ENCODE data around the gene IFI44.

The IFI44 gene

DNA sequence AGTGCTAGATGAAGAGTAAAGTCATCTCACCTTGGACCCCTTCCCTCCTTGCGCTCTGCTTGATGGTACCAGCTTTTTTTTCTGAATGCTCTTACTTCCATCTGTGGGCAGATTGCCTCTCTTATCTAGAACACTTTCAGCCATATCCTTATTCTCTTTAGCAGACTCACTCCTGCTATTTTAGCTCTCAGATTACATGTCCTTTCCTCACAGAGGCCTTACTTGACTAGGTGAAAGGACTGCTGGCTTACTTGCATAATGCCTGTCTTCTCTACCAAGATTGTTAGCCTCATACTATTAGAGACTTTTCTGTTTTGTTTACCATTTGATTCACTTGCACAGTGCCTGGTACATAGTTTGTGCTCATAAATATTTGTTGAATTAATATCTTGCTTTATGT lies 9.3 kb downstream of the IFI44 start:
- no peak for DNase-seq

DNA sequence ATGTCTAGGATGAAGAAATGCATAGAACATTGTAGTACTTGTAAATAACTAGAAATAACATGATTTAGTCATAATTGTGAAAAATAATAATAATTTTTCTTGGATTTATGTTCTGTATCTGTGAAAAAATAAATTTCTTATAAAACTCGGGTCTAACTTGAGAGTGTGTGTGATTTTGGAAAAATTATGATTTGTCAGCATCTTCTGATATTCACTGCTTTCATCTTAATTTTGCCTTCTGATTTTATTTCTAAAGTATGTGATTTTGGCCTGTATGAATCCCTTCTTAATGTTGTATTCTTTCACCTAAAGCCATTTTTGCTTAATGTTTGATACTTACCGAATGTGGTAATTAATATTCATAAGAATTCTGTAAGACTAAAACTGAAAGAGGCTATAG lies 14.3 kb downstream of the IFI44 start:
- DNase-seq: no peak

DNA sequence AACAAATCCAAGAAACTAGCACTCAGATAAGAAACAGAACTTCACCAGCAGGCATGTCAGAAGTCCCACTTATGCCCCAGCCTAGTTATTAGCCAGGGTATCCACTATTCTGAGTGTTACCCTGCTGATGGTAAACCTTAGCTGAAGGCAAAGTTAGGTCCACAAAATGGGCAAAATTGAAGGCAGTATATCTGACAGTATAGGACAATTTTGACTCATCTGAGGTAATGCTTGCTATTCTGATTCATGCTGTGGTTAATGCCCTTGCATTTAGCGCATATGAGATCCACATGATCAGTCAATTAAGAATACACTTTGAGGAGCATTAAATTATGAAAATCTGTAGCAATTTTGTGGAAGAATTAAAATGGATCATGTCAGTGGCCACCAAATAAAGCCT lies 15.1 kb downstream of the IFI44 start:
- DNase-seq: no peak

DNA sequence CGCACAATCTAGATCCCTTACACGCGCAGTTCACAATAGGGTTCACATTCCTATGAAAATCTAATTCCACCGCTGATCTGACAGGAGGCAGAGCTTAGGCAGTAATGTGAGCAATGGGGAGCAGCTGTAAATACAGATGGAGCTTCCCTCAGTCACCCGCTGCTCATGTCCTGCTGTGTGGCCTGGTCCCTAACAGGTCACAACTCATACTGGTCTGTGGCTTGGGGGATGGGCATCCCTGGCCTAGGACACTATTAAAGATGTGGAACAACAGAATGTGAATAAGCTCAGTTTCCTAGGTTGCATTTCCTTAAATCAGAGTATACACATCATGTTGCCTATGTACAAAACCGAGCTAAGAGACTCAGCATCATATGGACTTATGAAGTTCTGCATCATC lies 16.2 kb downstream of the IFI44 start:
- DNase-seq: no peak

DNA sequence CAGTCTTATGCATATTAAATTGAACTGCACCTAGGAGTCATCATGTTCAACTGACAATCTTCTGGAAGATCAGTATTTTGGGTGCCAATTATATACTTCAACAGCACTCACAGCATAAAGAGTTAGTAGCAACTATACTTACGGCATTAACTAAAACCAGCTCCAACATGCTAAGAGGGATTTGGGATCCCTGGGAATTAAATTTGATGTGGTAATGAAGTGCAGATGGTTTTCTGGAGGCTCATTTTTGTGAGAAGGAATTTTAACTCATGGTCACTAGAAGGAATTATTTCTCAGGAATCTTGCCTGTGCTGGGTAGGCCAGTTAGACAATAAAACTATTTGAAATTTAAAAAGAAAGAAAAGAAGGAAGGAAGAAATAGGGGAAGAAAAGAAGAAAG lies 18.3 kb downstream of the IFI44 start:
- no peak for DNase-seq

DNA sequence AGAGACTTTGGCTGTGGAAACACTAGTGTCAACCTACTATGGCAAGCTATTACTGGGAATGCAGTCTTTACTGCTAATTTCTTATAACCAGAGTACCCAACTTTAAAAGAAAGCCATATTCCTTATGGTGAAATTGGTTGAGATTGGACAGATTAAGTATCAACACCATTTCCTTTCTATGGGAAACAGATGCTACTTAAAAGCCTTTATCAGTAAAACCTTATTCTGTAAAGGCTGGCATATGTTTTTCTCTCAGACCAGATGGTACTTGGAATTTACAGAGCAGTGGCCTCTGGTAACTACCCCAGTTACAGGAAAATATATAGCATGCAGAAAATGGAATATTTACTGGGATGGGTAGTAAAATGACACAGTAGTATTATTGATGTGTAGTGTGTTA lies 18.8 kb downstream of the IFI44 start:
- no peak for DNase-seq

DNA sequence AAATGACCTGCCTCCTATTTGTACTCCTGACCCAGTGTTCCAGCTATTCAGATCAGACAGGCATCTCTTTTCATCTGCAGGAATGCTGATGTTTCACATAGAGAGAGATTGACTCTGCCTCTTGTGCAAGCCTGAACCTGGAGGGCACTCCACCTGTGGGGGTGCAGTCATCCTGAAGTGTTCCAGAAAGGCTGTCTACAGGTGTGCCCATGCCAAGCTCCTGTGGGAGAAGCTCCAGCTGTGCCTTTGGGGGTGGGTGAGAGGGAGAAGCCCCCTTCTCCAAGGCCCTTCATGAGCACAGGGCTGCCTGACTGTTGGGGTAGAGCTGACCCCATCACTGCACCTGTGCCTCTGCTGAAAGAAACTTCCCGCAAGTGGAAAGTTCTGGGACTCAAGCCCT lies 22.8 kb downstream of the IFI44 start:
- DNase-seq: no peak

DNA sequence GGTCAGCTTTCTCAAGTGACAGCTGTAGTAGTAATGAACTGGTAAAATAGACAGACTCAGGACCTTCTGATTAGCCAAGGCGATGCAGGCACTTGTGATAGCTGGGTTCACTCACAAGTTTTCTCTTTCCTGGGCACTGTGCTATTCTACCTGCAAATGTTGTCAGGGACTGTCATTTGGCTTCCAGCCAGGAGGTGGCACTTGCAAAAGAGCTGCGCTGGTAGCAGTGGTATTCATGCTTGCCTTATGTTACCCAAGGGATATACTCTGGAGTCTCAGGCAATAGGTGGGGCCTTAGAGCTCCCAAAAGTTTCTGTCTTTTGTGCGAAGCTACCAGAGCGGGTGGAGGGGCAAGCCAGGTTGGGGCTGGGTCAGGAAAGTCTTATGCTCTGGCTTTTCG lies 23.5 kb downstream of the IFI44 start:
- no peak for DNase-seq

DNA sequence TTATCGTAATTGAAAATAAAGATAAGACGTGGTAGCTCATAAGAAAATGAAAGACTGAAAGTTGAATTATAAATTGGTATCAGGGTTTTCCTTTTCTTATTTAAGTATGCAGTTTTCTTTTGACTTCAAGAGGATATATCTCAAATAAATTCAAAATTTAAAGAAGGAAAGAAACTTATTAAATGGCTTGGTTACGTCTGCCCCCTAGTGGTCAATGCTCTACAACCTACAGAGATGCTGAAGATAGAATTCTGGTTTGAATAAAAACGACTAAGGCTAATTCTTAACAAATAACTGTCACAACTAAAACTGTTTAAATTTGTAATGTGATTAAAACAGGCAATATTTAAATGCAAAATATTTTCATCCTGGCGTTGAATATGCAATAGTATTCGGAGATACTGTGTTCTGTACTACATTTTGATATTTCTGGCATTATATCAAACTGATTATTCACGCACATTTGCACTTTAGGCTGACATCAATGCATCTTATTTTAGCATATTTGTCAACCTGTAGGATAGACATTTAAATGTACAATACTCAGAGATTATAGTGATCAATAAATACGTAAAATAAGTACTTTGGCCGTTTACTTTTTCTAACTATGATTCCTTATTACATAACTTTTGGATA lies 26.8 kb downstream of the IFI44 start:
- peak in 1 of 2 experiments; percentile 61 for DNase-seq

DNA sequence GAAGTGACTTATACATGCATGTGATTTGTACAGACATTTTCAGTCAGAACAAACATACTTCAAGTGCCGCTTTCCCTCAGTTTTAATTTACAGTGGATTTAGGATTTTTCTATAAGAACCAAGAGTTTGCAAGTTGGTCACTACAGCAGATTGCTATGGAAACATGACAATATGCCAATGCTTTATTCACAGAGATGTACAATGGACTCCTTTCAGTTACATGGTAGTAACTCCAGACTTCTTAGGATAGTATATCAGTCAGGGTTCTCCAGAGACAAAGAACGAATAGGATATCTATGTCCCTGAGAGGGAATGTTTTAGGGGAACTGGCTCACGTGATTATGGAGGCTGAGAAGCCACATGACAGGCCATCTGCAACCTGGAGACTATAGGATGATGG lies 27.4 kb downstream of the IFI44 start:
- no peak for DNase-seq

DNA sequence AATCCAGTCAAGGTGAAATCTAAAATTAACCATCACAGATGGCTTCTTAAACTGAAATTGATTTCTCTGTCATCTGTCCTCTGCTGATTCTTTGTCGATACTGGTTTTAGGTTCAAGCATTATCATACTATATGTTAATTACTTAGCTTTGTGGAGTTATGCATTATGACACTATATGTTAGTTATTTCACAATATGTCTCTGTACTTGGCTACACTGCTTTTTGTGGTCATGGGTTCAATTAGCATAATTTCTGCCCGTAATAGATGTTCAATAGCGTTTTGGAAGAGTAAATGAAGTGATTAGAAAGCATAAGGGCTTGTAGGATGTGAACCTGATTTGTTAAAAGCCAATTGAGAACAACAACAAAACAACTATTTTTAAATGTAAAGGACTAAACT lies 28.2 kb downstream of the IFI44 start:
- DNase-seq: no peak

DNA sequence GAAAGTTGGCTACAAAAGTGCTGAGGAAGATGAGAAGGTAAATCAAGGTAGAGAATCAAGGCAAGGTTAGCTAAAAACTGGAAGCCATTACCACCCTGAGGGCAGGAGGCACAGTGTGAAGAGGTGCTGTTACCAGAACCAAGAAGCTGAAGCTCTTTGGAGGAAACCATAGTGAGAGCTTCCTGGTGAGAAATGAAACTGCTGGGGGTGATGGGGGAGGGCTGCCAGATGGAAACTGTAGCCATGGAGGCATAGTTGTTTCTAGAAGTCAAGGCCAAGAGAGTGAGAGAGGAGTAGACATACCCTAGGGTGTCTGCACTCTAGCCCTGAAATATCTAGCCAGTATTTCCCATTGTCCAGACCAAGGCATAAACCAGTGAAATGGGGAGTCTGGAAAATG lies 28.7 kb downstream of the IFI44 start:
- no peak for DNase-seq

DNA sequence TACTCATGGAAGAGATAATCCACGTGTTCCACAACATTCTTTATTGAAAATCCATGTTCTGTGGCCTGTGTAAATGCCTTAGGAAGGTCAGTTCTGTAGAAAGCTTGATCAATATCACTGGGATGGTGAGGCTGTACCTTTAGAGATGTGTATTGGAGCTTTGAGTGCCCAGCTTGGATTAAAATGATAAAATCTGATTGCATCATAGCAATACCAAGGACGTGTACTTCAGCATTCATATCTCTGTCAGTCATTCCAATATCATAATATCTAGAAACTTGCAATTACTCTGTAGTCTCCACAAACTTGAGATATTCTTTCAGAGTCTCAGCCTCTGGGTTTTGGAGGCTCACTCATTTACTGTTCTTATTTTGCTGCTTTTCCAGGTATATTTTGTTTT lies 31.6 kb downstream of the IFI44 start:
- DNase-seq: no peak

DNA sequence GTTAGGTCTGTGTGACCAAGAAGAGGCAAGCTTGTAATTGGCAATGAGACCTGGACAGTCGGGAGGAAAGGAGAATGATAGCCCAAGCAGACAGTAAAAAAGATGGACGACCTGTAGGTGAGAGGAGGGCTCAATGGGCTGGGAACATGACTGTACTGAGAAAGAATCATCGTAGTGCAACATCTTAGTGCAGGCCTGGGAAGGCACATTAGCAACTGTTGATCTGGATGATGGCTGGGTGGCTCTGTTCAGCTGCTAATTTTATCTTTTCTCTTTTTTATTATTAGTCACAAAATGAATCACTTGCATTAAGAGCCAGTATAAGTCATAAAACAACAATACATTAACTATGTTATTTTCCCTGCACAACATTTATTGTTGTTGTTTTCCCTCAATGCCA lies 32.9 kb downstream of the IFI44 start:
- DNase-seq: no peak

DNA sequence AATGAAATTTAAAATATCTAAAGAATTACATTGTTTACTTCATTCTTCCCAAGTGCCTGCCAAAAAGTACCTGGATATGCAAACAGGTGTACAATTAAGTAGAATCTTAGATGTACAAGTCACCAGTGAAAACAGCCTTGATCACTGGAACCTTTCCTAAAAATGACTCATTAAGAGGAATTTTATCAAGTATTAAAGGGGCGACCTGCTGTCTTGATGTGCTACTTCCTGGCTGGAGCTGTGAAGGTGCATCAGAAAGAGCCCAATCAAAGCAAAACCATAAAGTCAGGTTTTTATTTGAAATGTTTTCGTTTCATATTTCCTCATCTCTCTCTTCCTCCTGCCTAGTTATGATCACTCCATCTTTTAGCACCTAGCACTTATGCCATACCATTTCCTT lies 33.4 kb downstream of the IFI44 start:
- no peak for DNase-seq

DNA sequence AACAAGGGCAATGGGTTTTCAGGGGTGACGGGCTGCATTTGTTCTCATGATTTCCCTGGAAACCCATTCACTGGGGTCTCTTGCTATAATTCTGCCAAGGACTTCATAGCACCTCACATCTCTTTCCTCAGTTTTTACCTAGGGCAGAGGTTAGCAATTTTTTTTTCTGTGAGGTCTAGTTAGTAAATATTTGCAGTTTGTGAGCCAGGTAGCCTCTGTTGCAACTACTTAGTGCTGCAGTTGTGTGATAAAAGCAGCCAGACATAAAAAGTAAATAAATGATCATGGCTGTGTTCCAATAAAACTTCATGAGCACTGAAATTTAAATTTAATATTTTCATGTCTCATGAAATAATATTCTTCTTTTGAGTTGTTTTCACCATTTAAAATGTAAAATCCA lies 37.7 kb downstream of the IFI44 start:
- DNase-seq: no peak

DNA sequence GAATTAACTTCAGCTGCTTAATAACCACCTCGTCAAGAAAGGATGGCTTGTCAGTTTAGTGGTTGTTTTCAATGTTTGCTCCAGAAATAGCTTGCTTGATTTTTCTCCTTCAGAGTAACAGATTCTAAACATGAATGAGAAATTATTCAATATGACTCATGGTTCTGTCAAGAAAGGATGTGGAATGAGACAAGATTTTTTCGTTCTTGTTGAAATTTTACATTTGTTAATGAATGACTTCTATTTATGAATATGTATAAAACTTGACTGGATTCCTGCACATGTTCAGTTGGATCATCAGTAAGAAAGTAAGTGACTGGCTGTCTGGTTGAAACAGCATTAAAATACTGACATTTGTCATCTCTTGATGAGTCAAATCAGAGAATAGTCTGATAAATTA lies 38.3 kb downstream of the IFI44 start:
- no peak for DNase-seq

DNA sequence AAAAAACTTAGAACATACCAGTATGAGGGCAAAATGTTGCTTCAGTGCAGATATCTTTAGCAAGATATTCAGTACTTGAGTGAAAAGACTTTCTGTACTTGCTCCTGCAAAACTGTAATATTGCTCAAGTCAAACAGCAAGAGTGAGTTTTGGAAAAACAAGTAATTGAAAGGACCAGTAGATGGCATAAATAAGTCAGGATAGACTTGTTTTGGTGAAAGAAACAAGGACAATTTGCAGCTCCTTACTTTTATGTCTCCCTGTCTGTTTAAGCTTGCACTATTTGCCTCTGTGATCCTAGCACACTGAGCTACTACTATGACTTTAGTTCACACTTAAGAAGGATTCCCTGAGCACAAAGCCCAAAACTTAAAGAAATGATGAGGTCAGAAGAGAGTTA lies 39.1 kb downstream of the IFI44 start:
- peak in 1 of 2 experiments; percentile 37 for DNase-seq

DNA sequence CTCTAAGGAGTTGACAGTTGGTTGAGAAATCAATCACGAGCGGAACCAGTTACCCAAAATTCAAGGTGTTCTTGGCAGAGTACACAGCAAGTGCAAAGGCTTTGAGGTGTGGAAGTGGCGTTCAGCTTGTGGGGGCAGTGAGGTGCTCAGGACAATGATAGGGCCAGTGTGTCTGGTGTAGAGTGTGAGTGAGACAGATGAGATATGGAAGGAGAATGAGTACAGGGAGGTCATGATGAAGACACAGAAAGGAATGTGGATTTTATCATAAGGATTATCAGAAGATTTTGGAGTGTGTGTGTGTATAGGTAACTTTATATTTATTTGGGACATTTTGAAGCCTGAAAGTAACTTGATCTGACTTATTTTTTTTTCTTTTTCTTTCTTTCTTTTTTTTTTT lies 40.9 kb downstream of the IFI44 start:
- no peak for DNase-seq

DNA sequence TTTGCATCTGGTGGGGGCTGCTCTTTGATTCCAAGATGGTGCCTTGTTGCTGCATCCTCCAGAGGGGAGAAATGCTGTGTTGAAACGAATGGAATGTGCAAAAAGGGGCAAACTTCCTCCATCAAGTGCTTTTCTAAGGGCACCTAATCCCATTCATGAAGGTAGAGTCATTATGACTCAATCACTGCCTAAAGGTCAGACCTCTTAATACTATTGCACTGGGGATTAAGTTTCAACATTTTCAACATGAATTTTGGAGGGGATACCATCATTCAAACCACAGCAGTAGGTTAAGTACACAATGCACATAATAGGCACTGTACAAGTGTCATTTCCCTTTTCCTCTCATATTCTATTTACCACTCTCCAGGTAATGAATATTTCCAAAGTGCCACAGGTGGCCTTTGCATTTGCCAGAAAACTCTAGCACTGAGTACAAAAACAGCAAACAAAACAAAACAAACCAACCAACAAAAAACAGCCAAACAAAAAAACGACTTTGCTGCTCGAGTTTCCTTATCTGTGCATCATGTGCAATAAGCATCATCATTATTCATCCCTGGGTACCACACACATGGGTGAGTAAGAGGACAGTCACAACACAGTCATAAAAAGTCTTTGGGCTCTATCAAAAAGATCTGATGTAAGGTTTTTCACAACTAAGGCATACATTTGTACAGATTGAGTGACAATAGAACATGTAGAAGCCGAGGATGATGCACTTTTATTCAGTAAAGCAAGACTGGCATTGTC lies 42.5 kb downstream of the IFI44 start:
- DNase-seq: no peak

DNA sequence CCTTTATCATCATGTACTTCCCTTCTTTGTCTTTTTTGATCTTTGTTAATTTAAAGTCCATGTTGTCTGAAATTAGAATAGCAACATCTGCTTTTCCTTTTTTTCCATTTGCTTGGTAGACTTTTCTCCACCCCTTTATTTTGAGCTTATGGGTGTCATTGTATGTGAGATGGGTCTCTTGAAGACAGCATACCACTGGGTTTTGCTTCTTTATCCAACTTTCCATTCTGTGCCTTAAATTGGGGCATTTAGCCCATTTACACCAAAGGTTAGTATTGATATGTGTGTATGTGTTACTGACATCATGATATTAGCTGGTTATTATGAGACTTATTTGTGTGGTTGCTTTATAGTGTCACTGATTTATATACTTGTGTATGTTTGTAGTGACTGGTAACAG lies 50.2 kb downstream of the IFI44 start:
- no peak for DNase-seq

DNA sequence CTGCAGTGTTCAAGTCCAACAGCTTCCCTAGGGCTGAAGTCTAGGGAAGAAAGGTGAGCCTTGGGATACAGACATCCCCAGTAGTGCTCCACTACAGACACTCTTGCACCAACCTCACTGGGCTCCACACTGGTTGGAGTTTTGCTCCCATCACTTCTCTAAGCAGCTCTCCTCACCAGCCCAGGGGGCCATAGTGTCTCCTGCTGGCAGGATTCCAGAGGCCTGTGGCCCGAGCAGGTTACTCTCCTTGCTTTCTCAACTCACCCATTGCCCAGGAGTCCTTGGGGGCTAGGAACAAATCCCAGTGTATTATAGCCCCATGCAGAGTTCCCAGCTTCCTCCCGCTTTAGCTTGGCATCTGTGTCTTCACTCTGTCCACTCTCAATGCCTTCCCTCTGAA lies 52.8 kb downstream of the IFI44 start:
- DNase-seq: no peak

DNA sequence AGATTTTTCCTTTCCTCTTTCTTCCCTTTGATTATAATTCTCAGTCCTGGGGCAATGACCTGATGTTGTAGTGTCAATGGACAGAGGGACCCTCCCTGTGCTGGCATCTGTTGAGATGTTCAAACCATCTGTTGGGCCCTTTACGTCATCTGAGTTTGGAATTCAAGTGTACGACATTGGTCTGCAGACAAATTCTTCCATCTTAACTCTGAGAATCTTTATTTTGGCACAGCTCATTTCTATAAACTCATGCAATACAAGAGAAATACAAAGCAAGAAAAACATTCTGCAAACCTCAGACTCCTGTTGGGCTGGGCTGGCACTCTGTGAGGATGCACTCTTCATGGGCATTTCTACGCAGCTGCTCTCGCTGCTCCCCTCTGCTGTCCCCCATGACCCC lies 54.2 kb downstream of the IFI44 start:
- no peak for DNase-seq

DNA sequence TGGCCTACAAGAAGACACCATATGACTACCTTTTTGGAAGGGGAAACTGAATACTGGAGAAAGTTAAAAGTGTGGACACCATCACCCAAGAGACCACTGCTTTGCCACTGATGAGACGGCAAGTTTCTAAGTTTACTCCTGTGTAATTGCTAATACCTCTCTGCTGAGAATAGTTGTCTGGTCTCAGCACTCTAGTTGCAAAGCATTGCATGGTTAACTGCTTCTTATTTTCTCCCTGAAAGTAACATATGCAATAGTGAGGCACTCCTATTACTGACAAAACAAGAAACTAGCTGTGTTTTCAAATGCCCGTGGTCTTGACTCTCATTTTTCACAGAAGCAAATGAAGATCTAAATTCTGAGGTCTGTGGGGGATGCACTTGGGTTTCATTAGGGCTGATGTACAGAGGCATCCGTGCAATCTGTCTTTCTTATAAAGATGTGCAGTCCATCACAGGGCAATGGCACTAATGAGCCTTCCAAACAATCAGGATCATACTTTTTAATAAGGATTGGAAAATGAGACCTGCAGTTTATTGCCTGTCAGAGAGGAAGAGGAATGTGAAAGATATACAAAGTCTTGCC lies 62.9 kb downstream of the IFI44 start:
- no peak for DNase-seq

DNA sequence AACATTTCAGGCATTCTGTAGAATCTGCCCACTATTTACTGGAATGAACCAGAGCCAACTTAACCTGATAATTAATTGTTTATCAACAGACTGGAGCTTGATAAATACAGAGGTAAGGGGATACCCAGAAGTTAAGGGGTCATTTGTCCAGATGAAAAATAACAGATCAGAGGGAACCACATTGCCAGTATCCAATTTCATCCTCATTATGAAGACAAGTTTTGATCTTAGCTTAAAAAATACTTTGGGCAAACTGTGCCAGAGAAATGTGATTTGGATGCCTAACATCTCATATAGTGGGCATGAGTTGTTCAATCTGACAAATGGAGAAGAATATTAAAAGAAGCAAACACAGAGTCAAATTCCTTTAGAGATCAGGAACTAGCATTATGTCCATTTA lies 63.7 kb downstream of the IFI44 start:
- DNase-seq: no peak

All from SW 1271 (cell line).